T-helper 1 cell treated with Interleukin-12 subunit alpha and Interleukin-12 subunit beta and Interleukin-4 antibody, amounts not matched to agents 30 ng/mL and 1 ng/mL, for 36 hours (primary cell): ENCODE data around the gene MICU1. TPM values are rescaled to one million over a fixed set of nuclear protein-coding genes. Genes with fewer than 3 reads are reported as not detected.

ENCODE experiments used
- intact Hi-C: fragments of 100-400 bp; cut with micrococcal nuclease; formaldehyde crosslinking; loops from one replicate; pipeline ENCODE4 v1.15.1; 2024
- total RNA-seq: library from RNA; stranded (reverse); gene quantifications from 2 replicates; pipeline ENCODE4 v1.2.3, GENCODE V29; 2022

Gene MICU1
- total RNA-seq, 1 donor from 2014 or later, result 35.9 TPM

- intact Hi-C loops, result no loop called here
Measured at GRCh38 chr10:72332423-72333111, 293.3 kb downstream of the MICU1 start.

DNA sequence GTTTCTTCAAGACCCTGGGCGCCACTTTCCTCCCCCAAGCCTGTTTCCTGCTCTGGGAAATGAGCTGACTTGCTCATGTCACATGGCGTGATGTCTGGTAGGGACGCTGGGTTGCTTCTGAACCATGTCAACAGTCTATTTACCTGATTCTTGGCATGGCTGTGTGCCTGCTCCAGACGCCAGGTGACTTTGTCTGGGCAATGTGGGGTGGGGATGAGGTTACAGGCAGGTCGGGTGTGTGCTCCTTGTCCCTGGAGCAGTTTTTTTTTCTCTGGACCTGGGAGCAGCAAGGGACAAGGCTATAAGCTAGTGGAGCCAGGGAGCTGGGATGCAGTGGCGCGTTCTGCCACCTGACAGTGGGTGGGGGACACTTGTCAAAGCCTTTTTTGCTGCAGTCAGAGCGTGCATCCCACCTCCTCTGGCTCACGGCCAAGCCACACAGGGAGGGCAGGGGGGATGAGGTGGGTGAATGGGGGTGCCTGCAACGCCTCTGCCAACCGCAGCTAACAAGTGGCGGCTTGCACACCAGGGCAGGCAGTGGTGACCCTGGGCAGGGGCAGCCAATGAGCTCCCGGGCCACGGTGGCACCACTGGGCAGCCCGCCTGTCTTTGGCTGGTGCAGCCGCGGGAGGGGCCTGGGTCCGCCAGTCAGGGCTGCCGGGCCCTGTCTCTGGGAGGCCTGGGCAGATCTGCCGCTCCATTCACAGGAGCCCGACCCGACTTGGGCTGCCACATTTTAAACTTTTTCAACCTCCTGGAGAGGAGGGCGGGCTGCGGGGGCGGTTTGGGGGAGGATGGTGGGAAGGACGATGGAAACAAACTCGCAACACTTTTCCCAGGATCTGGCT lies 294.1 kb downstream of the MICU1 start:
- intact Hi-C loops, result no loop called here

- intact Hi-C loops, result no loop called here
Measured at GRCh38 chr10:72330069-72330426, 295.8 kb downstream of the MICU1 start.

GRCh38 chr10:72329290-72330068 lies 296.4 kb downstream of the MICU1 start:
- intact Hi-C loops, result no loop called here

- intact Hi-C loops, result loop anchor here (1.0 kb wide), 1 partner anchor 9 kb away; no protein-coding TSS in a partner anchor
Measured at GRCh38 chr10:72328829-72329204, 297.1 kb downstream of the MICU1 start.

DNA sequence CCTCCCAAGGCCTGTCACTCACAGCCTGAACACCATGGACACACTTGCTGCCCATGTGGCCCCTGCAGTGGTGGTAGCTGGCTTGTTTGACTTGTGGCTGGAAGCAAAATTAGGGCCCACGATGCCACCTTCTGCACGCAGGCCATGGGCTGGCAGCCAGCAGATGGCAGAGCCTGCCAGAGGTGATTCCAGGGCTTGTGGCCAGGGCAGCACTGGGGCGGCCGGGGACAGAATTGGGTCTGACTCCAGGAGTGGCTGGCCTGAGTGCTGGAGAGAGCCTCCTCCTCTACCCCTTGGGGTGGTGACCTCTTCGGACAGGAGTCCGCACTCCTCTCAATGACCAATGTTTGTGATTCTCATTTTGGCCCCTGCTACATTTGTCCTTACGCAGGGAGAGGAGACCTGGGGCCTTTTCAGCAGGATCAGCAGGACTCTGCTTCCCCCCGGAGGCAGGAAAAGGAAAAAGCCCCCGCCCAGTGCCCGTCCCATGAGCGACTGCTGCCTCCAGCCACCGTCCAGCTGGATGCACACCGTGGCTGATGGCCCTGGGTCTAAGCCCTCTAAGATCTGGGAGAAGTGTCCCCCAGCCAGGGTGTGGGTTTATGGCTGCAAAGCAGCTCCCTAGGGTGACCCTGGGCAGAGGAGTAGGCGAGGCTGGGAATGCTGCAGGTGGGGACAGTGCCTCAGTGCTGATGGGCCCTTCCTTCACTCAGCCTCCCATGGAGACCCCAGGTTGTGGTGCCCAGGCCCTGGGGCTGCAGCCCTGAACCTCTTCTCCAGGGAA lies 297.6 kb downstream of the MICU1 start:
- intact Hi-C loops, result loop anchor here (1.0 kb wide), 1 partner anchor 8 kb away; no protein-coding TSS in a partner anchor

DNA sequence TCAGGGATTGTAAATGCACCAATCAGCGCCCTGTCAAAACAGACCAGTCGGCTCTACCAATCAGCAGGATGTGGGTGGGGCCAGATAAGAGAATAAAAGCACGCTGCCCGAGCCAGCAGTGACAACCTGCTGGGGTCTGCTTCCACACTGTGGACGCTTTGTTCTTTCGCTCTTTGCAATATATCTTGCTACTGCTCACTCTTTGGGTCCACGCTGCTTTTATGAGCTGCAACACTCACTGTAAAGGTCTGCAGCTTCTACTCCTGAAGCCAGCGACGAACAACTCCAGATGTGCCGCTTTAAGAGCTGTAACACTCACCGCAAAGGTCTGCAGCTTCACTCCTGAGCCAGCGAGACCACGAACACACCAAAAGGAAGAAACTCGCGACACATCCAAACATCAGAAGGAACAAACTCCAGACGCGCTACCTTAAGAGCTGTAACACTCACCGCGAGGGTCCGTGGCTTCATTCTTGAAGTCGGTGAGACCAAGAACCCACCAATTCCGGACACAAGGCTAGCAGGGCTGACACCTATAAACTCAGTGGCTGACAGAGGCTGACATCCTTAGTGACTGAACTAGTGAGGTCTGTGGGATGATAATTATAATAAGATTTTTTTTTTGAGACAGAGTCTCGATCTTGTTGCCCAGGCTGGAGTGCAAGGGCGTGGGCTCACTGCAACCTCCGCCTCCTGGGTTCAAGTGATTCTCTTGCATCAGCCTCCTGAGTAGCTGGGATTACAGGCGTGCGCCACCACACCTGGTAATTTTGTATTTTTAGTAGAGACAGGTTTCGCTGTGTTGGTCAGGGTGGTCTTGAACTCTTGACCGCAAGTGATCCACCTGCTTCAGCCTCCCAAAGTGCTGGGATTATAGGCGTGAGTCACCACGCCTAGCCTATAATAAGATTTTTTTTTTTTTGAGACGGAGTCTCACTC lies 298.9 kb downstream of the MICU1 start:
- intact Hi-C loops, result loop anchor here (1.0 to 2.0 kb wide), 4 partner anchors 54 to 430 kb away; partner anchors contain the start of gene DDIT4

GRCh38 chr10:72325243-72326175 lies 300.4 kb downstream of the MICU1 start:
- intact Hi-C loops, result loop anchor here (1.0 to 2.0 kb wide), 3 partner anchors 52 to 429 kb away; partner anchors contain the start of gene DDIT4

DNA sequence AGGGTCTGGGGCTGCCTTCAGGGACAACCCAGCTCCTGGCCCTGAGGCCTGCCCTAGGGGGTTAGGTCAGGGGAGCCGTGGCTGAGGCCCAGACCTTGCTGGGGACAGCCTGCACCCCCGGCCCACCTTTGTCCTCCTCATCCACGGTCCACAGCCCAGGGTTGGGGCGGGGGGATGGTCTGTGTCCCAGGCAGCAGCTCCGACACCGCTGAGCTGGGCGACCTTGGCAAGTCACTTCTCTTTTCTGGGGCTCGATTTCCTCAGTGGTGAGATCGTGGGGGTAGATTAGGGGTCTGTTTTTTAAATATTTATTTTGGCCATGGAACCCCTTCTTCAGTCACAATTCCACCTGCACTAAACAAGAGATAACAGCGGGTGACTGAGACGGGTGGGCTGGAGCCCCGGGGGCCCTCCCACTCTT lies 302.1 kb downstream of the MICU1 start:
- intact Hi-C loops, result no loop called here

DNA sequence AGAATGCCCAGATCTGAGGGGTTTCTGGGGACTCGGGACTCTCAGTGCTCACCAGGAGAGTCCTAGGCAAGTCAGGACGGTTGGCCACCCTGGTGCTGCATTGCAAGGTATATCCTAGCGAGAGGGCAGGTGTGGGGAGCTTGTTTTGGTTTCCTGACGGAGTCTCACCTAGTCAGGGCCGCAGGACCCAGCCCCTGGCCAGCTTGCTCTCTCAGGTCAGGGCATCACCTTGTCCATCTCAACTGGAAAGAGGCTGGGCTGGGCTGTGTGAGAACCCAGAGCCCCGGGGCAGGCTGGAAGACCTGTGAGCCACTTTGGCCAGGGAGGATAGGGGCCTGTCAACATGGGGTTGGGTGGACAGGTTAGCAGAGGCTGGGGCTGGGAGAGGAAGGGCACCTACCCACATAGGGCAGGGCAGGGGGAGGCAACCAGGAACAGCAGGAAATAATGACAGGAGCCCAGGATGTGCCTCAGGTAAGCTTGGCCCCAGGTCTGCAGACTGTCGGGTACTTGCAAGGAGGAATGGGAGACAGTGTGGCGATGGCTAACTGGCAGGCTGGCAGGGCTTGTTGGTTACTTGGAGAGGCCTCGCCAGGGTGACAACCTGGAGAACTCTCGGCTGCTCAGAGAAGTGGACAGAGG lies 302.6 kb downstream of the MICU1 start:
- intact Hi-C loops, result no loop called here

DNA sequence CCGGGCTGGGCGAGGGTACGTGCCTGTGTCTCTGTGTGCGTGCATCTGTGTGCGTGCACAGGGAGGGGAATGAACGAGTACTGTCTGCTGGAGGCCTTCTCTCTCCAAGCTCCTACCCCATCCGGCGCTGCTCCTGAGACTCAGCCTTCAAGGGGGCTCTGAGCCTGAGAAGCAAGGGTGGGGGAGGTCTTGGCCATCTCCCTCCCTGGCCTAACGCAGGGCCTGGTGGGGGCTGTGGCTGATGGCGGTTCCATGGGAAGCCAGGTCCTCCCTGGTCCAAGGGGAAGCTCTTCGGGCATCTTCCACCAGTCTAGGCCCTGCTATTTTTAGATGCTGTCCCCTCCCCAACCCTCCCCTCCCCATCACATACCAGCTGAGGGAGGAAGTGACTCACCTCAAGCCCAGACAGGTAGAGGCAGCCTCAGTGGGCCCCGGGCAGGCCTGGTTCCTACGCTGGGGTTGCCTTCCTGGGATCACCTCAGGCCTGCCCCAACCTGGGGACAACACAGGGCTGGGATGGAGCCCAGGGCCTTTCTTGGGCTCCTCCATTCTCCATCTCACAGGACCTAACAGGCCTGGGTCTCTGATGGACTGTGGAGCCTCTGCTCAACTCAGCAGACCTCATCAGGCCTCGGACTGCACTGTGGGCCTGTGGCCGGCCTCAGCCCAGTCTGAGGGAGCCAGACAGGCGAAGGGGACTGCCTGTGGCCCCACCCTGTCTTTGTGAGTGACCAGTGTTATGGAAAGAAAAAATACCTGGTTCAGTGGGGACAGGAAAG lies 303.4 kb downstream of the MICU1 start:
- intact Hi-C loops, result no loop called here

GRCh38 chr10:72322030-72322279 lies 303.9 kb downstream of the MICU1 start:
- intact Hi-C loops, result no loop called here

DNA sequence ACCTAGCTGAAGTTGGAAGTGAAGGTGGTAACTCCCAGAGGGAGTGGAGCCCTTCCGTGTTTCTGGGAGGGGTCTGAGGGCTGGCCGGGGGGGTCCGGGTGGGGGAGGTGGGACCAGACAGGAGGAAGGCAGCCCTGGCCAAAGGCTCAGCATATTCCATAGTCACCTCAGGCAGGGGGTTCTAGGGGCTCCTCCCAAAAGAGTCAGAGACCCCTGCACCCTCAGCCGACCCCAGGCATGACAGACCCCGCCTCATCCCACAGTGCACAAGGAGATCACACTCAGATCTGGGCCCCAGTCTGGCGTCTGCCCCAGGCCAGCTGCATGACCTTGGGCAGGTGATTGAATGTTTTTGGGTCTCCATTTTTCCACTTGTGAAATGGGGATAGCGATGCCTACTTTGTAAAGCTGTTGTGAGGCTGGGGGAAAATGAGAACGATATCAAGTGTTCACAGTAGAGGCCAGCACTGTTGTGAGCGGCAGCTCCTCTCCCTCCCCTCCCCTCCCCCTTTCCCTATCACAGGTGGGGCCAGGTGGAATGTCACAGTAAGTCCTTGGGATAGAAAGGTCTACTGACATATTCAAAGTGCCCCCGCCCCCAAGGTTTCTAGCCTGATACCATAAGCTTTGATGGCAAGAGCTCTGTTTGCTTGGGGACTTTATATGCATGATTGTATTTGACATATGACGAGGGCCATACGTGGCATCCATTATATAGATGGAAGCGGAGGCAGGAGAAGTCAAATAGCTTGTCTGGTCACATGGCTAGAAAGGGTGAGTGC lies 304.4 kb downstream of the MICU1 start:
- intact Hi-C loops, result no loop called here

DNA sequence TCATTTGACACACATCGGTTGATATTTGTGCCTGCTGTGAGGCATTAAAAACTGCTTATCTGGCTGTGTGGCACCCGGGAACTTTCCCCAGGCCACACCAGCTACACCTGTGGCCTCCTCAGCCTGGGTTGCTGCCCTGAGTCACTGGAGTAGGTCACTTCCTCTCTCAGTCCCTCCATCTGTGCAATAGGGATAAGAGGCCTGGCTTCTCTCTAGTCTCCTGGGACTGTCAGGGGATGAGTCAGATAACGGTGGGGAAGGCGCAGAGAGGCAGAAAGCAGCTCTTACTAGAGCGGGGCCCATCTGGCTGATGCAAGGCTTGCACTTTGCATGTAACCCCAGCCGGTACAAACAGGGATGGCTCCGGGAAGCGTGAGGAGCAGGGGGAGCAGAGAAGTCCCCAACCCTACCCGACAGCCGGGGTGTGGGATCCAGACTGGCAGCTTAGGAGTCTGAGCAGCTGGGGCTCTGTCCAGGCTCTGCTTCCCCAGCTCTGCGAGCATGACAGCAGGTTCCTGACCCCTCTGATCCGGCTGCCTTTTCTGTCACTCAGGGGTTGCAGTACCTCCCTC lies 305.1 kb downstream of the MICU1 start:
- intact Hi-C loops, result loop anchor here (1.0 kb wide), 5 partner anchors 8 to 72 kb away; no protein-coding TSS in a partner anchor

DNA sequence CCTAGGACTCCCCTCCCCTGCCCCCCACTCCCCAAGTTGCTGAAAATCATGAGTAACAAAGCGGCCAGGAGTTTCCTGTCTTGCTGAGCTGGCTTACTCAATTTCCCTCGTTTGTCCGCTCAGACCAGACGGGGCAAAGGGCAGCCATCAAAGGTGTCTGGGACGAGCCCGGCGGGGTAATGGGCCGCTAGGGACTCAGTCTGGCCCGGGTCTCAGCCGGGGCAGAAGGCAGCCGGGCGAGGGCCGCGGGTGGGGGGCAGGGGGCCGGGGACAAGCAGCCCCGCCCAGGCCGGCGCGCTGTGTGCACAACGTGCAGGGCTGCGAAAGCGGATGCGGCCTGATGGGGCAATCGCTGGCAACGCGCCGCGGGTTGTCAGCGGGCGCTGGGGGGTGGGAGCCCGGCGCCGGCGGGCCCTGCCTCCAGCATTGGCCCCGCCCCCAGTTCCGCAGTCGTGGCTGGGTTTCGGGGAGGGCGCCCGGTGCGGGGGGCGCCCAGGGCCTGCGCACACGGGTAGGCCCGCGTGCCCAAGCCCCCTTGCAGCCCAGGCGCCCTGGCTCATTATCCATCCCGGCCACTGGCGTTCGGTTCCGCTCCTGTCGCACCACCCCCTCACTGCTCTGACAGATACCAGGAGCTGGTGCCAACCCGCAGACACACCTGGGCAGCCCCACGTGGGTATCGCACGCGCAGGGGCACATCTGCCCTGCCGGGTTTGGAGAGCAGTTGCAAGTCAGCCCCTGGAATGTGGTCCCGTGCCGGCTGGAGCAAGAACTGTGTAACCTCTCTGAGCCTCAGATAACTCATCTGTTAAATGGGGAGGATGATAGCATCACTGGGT lies 306.2 kb downstream of the MICU1 start:
- intact Hi-C loops, result loop anchor here (1.0 kb wide), 7 partner anchors 8 to 71 kb away; partner anchors contain the start of gene DDIT4
